ENCODE measurements around the gene MISP.
"Not testable (repeated sequence)": the region's sequence is repeated elsewhere in the genome, so short reads cannot be mapped to it uniquely, and the experiment has no call there.

Gene MISP, protein sequence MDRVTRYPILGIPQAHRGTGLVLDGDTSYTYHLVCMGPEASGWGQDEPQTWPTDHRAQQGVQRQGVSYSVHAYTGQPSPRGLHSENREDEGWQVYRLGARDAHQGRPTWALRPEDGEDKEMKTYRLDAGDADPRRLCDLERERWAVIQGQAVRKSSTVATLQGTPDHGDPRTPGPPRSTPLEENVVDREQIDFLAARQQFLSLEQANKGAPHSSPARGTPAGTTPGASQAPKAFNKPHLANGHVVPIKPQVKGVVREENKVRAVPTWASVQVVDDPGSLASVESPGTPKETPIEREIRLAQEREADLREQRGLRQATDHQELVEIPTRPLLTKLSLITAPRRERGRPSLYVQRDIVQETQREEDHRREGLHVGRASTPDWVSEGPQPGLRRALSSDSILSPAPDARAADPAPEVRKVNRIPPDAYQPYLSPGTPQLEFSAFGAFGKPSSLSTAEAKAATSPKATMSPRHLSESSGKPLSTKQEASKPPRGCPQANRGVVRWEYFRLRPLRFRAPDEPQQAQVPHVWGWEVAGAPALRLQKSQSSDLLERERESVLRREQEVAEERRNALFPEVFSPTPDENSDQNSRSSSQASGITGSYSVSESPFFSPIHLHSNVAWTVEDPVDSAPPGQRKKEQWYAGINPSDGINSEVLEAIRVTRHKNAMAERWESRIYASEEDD

DNA sequence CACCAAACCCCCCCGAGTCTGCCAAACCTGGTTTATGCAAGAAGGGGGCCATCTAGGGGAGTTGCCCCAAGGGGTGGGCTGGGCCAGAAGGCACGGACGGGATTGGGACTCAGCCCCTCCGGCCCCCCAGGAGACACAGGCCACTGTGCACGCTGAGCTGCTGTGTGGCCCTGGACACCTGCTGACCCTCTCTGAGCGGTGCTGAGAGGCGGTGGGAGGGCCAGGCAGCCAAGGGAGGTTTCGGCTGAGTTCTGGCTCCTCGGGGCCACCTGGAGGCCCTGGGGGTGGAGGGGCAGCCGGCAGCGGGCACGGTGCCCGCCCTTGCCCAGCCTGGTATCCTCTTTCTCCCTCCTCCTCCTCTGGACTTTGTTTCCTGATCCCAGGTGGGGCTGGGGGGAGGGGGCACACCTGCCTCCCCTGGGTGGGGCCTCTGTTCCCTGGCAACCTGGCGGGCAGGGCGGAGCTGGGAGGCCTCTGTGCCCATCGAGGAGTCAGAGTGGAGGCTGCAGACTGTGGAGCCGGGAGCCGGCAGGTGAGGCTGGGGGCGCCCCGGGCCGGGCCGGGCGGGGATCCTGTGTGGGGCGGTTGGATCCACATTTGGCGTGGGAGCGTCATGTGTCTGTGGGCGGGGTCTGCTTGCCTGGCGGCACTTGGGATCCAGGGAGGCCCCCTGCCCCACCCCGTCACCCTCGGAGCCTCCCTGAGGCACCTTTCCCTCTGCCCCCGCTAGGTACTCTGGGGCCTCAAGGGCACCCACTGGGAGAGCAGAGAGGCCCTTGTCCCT, at the start of gene MISP:
MISP (plus strand) TSS at position 473 of the 784 bp plus-strand sequence. CDS start 5,835 bp downstream, outside the sequence.
- no peak for DNase-seq

DNA sequence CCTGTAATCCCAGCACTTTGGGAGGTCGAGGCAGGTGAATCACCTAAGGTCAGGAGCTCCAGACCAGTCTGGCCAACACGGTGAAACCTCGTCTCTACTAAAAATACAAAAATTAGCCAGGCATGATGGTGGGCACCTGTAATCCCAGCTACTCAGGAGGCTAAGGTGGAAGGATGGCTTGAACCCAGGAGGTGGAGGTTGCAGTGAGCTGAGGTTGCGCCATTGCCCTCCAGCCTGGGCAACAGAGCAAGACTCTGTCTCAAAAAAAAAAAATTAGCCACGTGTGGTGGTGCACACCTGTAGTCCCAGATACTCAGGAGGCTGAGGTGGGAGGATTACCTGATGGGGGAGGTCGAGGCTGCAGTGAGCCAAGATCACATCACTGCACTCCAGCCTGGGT, 48.1 kb upstream of the MISP start:
- not testable (repeated sequence) for DNase-seq

DNA sequence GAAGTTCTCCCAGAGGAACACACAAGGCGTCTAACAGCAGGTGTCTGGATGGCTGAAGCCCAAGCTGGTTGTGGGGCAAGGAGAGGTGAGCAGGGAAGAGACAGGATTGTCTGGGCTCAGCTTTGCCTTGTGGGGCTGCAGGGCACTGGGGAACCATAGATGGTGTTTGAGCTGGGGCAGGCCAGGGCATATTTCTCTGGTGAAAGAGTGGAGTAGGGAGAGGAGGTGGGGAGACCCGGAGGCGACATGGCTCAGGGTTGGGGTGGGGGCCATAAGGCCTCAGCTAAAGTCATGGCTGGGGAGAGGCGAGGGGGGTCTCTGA, 47.6 kb upstream of the MISP start:
- no peak for DNase-seq

DNA sequence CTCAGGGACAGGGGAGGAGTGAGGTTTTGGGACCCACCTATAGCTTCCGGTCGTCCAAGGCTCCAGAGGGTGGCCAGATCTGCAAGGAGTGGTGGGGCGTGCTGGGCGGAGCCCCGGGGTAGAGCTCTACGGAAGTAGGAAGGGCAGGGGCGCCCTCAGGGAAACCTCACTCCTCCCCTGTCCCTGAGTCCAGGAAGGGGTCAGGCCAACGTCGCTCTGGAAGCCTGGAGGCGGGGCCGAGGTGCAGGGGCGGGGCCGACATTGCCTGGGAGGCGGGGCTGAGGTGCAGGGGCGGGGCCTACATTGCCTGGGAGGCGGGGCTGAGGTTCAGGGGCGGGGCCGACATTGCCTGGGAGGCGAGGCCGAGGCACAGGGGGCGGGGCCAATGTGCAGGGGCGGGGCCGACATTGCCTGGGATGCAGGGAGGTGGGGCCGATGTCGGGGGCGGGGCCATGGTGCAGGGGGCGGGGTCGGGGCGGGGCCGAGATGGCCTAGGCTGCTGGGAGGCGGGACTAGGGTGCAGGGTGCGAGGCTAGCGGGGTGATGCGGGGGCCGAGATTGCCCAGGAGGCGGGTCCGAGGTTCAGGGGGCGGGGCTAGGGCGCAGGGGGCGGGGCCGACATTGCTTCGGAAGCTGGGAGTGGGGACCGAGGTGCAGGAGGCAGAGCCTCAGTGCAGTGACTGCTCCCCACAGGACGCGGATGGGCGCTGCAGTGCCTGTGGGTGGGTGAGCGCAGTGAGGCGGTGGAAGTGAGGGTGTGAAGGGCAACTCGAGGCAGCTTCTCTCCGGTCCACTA, 47.1 kb upstream of the MISP start:
- DNase-seq: peak; percentile 34 to 52 (median 44)

DNA sequence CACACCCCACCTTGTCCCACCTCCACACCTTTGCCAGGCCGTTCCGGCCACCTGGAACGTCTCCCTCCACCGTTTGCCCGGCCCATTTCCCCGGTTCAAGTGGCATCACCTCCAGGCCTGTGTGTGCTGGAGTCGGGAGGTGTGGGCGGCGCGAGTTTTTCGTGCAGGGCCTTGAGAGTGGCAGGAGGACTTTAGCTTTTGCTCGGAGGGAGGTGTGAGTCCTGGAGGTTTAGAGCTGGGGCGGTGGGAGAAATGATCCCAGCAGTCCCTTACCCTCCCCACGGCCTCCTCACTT, 46.5 kb upstream of the MISP start:
- DNase-seq: no peak

DNA sequence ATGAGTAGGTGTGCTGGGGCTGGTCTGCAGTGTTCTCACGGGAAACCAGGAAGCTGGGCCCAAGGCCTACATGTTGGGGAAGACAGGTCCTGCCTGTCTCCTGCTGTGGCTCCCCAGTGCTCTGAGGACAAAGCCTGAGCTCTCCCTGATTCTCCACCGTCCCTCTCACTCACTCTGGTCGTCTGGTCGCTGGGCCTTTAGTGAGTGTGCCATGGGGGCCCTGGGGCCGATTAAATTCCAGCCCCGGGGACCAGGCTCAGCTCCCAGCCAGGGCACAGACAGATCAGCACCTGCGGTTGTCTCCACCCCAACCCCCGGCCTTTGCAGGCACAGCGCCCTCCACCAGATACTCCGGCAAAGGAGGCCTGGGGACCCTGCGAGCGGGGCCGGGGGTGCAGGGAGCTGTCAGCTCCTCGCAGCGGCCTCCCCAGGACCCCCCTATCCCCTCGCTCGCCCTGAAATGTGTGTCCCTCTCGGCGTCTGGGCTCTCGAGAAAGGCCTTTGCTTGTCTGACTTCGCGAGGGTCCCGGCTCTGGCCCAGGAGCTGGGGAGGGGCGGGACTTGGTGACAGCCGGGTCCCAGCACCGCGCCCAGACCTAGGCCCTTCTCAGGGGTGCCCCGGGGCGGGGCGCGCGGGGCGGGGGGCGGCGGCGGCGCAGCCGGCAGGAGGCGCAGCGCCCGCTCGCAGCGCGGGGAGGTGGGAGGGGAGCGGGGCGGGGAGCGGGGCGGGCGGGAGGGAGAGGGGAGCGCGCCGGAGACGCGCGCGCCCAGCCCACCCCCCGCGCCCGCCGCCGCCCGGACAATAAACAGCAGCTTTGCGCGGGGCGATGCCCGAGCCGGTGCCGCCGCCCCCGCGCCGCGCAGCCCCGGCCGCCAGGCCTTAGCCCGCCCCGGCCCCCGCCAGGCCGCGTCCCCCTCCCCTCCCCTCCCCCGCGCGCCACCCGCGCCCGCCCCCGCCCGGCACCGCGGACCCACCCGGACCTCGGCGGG, 42.5 kb upstream of the MISP start, which contains the start of gene PALM:
PALM (plus strand) TSS at position 782 of the 990 bp plus-strand sequence. CDS start 212 bp downstream, outside the sequence.
- DNase-seq: peak in 1 of 4 experiments; percentile 14

DNA sequence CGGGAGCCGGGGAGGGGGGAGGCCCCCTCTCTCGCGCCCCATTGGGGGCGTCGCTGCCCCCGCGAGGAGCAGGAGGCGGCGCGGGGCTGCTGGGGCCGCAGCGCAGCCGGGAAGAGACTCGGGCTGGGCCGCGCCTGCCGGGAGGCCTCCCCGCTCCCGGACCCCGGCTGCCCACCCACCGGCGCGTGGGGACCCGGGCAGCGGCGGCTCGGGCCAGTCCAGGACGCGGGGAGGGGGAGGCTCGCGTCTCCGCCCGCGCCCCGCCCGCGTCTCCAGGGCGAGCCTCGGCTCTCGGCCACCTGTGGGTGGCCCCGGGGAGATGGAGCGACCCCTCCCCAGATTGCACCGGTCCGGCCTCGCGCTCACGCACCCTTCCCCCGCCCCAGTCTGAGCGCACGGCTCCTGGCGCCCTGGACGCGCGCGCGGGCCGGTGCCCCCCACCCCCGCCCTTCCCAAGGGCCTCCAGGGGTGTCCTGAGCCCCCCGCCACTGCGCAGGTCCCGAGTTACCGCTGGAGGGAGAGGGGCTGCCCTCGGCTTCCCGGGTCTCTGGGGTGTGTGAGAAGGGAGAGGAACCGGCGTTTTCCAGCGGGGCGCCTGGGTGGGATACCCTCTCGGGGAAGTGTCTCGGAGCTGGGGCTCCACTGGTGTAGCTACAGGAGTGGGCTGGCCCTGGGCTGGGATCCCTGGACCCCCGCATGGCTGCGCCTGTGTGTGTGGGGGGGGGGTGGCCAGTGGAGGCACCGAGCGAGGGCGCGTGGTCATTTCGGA, 41.5 kb upstream of the MISP start:
- no peak for DNase-seq

DNA sequence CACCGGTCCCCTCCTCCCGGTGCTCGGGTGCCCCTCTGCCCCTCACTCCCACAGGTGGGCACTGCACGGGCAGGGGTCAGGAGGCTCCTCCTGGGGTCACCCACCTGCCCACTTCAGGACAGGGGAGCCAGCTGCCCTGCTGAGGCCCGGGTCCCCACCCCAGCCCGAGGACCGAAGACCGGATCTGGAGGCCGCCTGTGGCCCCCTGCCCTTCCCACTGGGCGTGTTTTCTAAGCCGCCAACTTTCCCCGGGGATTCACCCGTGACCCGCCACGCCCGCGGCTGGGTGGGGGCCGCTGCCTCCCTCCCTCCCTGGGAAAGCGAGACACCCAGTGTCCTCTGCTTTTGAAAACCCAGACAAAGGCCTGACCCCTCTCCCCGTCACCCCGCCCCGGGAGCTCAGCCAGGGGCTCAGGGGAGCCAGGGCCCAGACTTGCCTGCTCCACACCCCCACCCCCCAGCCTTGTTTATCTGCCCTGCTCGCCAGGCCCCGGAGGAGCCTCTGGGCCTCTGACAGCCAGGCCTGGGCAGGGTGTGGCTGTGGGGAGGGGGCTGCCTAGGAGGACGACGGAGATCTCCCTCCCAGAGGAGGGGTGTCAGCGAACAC, 40.8 kb upstream of the MISP start:
- DNase-seq: no peak

DNA sequence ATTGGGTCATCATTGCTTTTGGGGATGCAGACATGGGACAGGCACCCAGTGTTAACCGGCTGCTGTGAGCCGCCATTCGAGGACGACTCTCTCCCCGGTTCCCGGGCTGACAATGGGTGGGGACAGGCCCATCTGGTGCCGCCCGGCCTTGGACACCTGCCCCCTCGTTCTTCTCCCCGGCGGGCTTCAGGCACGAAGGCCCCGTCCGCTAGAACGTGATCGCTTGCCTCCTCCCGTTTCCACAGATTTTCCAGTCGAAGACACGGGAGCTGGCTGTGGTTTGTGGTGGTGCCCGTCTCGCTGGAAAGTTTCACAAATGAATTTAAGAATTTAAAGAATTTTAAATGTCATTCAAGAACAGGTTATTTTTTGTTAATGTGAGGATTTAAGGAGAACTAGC, 40.1 kb upstream of the MISP start:
- DNase-seq: no peak

DNA sequence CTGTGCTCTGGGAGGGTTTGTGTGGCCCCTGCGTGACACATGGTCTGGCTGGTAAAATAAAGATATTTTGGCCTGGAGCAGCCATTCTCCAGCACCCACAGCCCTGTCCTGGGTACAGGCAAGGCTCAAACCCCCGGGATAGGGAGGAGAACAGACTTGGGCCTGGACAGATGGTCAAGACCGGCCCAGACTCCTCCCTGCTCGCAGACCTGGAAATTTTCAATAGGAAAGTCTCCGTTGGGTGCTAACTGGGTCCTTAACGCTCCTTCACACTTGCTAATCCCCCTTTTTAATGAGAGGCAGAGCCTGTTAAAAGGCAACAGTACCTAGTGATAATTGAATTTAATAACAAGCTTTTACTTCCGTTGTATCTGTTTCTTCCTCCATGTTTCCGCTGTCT, 39.7 kb upstream of the MISP start:
- no peak for DNase-seq

DNA sequence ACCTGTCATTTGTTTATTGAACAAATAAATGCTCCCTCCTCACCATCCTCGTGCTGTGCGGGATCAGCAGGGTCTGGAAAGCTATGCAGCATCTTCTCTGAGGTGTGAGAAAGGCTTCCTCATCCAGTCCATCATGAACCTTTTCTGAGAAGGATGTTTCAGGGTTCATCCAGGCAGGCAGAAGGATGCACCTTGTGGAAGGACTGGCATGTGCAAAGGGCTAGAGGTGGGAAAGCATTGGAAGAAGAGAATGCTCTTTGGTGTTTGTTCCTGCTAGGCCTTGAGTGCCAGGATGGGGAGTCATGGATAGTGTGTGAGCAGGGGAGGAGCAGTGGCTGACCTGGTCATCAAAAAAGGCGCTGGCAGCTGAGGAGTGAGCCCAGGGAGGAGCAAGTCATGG, 35.6 kb upstream of the MISP start:
- DNase-seq: no peak

DNA sequence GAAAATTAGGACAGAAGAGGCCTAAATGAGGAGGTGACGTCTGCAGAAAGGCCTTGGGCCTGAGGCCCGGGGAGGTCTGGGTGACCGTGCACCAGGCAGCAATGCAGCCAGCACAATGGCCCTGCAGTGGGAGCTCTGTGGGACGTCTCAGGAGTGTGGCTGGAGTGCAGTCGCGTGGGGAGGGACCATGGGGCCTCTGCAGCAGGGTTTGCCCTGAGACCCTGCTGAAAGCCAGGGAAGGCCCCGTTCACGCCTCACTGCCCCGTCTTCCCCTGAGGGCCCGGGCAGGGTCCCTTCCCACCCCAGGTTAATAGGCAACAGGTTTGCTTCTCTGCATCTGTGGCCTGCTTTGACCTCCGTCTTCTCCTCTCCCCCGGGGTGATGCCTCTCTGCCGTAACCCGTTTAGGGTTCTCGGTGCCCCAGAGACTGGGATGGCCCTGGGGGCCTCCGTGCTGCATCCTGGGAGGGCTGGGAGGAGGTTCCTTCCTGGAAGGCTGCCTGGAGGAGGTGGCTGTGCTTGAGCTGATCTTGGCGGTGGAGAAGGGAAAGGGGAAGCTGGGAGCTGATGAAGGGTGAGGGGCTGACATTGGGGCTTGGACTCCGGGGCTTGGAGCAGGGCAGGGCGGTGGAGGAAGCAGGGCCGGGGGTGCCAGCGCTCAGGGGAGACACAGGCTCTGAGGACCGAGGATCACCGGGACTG, 32.5 kb upstream of the MISP start:
- no peak for DNase-seq

DNA sequence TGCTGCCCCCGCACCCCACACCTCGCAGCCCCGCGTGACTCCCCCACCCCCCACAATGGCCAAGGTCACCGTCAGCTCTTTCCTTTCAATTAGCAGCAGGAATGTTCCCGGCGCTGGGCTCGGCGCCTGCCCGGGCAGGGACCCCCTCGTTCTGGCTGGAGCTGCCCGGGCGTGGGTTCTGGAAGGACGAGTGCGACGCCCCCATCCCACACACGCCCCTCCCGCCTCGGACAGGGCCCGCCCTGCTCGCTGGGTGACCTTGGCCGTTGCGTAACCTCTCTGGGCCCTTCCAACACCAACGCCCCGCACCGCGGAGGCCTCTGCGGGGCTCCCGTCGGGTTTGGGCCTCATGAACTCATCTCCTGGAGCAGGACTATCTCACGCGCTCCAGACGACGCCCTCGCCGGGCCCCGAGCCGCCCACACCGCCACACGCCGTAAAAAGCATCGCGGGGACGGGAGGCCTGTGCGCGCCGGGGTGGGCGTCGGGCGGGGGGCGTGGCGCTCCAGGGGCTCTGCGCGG, 31.9 kb upstream of the MISP start:
- no peak for DNase-seq

DNA sequence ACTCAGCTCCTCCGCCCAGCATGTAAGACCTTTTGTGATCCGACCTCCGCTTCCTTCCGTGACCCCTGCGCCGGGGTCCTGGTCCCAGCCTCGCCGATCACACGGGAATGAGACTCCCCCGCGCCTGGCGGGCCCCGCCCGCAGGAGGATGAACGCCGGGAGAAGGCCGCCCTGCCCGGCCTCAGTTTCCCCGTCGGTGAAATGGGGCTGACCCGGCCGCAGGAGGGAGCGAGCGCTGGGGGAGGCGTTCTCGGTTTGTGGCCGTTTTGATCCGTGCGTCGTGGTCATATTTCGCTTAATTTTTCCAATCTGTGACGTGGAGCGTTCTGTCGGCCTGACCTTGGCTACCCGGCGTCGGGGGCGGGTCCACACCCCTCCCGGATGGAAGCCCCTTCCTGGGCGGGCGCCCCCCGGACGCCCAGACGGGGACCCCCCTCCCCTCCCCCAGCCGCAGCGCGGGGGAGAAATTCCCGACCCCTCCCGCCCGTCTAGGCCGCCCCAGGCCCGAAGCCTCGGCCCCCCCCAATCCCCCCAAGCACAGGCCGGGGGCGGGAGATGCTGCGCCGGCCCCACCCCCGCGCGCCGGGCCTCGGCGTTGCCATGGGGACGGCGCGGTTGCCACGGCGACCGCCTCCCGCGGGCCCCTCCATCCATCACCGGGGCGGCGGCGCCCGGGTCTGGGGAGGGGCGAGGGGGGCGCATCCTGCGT, 31.1 kb upstream of the MISP start:
- DNase-seq: no peak

DNA sequence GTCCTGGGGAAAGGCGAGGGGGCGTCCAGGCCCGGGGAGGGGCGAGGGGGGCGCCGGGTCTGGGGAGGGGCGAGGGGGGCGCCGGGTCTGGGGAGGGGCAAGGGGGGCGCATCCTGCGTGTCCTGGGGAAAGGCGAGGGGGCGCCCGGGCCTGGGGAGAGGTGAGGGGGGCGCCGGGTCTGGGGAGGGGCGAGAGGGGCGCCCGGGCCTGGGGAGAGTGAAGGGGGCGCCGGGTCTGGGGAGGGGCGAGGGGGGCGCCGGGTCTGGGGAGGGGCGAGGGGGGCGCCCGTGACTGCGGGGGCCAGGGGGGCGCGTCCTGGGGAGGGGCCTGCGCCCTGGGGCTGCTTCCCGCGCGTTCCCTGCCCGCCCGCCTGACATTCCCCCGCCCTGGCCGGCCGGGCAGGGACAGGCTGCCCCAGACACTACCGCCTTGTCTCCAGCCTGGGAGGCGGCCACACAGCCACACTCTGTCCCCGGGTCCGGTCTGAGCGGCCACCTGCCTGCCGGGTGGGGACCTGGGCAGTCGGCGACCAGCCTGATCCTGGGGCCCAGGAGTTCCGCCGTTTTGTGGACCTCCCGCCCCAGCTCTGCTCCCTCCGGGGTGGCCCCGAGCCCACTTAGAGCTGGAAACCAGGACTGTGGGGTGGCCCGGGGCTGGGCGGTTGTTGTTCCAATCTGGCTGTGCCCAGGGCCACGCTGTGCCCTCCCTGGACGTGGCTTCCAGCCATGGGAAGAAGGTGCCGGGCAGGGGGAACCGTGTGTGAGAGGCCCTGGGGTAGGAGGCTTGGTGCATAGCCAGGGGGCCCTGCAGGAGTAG, 30.4 kb upstream of the MISP start:
- no peak for DNase-seq

DNA sequence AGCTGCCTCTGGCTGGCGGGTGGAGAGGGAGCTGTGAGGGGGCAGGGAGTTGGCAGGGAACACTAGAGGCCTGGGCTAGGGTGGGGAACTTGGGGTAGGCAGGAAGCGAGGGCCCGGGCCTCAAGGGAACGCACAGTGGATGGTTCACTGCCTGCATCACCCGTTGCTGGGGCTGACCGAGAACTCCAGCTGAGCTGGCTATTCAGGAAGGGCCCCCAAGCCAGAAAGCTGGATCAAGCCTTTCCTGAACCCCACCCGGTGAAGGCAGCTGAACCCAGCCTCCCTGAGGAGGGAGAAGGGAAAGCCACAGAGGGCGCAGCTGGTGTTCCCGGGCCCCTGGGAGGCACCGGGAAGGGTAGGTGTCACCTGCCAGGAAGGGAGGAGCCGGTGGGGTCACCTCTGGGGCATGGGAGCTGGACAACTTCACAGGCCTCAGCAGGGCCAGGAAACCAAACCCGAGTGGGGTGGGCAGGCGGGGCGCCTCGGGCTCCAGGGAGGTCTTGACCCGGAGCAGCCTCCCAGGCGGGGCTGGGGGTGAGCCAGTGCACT, 28.3 kb upstream of the MISP start:
- no peak for DNase-seq

DNA sequence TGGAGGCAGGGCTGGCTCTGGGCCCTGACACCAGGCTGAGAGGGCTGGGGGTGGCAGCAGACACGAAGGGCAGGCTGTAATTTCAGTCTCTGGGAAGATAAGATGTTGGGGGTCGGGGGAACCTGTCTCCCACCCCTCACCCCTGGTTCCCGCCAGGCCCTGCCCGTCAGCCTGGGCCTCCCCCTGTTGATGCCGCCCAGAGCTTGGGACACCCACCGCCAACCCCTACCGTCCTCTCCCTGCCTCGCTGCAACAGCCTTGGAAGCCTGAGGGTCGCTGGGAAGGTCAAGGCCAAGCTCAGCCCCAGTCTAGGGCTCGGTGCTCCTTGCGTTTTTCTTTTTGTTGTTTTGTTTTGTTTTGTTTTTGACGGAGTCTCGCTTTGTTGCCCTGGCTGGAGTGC, 27.7 kb upstream of the MISP start:
- no peak for DNase-seq

DNA sequence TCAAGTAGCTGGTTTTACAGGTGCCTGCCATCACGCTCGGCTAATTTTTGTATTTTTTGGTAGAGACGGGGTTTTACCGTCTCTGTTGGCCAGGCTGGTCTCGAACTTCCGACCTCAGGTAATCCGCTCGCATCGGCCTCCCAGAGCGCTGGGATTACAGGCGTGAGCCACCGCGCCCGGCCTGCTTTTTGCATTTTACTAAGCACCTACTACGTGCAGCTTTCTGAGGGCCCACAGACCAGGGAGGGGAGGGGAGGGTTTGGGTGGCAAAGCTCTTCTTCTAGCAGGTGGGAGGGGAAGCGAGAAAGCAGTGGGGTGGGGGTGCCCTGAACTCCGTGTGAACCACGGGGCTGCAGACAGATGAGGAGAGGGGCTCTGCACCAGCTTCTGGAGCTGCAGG, 27.2 kb upstream of the MISP start:
- no peak for DNase-seq
